ENCODE data around the gene DLG2. TPM values are rescaled to one million over a fixed set of nuclear protein-coding genes. Genes with fewer than 3 reads are reported as not detected.

DLG2 gene
- polyA plus RNA-seq, 1 experiment, result 0.68 TPM

DNA sequence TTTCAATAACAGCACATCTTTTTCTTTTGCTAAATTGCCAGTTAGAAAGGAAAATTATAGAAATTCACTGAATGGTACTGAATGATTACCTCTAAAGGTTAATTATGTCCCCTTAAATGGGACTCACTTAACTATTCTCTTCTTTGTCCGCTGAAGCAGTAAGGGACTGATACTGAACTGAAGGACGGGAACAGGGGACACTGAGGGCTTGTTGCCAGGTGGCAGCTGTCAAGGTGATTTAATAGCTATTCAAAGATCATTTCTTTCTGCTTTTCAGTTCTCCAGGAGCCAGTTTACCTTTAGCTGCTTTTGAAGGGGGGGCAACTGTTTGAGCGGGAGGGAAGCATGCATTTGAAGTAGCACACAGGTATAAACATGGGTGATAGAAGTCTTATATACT lies 2015.5 kb downstream of the DLG2 start:
- CTCF ChIA-PET, result no interaction called here

DNA sequence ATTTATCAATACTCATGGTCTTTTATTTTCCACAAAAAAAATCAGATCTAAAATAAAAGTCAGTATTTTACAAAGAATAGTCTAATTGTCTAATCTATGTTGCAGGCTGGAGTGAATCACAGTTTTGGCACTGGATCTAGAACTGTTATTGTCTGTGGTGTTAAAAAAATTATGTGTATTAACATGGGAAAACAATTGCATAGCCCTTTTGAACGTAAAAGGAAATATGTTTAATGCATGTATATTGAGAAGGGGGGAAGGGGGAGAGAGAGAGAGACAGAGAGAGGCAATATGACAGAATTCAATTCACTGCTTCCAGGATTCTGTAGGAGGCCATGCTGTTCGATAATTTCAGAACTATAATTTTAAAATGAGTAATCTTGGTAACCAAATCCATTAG lies 2016.1 kb downstream of the DLG2 start:
- Histone ChIP-seq H3K27ac (ENCODE audit: low read depth, low read length) (no peak overlapping the region), H3K9me3 (ENCODE audit: control insufficient read depth, insufficient read depth, low read length) (no peaks in the 10 kb centered on the region), H3K4me3 (ENCODE audit: low read depth, low read length) (no peak overlapping the region), H3K27me3 (ENCODE audit: control insufficient read depth, insufficient read depth, low read length) (no peaks in the 10 kb centered on the region)
- TF ChIP-seq, protein P1, sequence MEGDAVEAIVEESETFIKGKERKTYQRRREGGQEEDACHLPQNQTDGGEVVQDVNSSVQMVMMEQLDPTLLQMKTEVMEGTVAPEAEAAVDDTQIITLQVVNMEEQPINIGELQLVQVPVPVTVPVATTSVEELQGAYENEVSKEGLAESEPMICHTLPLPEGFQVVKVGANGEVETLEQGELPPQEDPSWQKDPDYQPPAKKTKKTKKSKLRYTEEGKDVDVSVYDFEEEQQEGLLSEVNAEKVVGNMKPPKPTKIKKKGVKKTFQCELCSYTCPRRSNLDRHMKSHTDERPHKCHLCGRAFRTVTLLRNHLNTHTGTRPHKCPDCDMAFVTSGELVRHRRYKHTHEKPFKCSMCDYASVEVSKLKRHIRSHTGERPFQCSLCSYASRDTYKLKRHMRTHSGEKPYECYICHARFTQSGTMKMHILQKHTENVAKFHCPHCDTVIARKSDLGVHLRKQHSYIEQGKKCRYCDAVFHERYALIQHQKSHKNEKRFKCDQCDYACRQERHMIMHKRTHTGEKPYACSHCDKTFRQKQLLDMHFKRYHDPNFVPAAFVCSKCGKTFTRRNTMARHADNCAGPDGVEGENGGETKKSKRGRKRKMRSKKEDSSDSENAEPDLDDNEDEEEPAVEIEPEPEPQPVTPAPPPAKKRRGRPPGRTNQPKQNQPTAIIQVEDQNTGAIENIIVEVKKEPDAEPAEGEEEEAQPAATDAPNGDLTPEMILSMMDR (IDR thresholded peaks at IDR 0.05; ENCODE audit: low read depth, low read length), result no peak
- ChIA-PET POLR2A (no interaction called here), CTCF (no interaction called here)
- DNase-seq (ENCODE audit: low read depth, low spot score), result no peak

More for the DNA sequence above, 2015.5 kb downstream of the DLG2 start:
- Histone ChIP-seq H3K9me3 (ENCODE audit: control insufficient read depth, insufficient read depth, low read length) (no peaks in the 10 kb centered on the region), H3K4me3 (ENCODE audit: low read depth, low read length) (no peak overlapping the region), H3K27me3 (ENCODE audit: control insufficient read depth, insufficient read depth, low read length) (no peaks in the 10 kb centered on the region), H3K27ac (ENCODE audit: low read depth, low read length) (no peak overlapping the region)
- TF ChIP-seq, protein P1 (IDR thresholded peaks at IDR 0.05; ENCODE audit: low read depth, low read length), result no peak
- POLR2A ChIA-PET, result no interaction called here
- DNase-seq (ENCODE audit: low read depth, low spot score), result no peak

DNA sequence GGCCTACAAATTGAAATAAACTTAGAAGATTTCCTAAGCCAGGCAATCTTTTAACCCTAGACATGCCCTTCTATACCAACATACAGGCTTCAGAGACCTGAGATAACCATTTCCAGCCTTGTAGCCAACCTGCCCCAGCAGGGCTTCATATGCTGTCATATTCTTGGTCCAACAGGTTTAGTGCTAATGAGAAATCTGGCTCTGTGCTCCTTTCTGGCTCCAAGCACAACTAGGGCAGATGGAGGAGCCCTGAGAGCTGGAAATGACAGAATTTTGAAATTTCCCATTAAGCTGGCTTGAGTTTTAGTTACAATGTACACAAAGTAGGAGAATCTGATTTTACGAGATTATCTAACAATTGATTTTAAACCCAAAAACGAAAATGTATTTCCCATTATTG lies 2018.0 kb downstream of the DLG2 start:
- ChIA-PET CTCF (no interaction called here), POLR2A (no interaction called here)
- H3K27ac ChIP-seq (ENCODE audit: low read depth, low read length), result no peak overlapping the region
- TF ChIP-seq, protein P1 (IDR thresholded peaks at IDR 0.05; ENCODE audit: low read depth, low read length), result no peak
- no peaks in the 10 kb centered on the region for H3K27me3 ChIP-seq (ENCODE audit: control insufficient read depth, insufficient read depth, low read length)
- no peak for DNase-seq (ENCODE audit: low read depth, low spot score)
- H3K4me3 ChIP-seq (ENCODE audit: low read depth, low read length), result no peak overlapping the region
- H3K9me3 ChIP-seq (ENCODE audit: control insufficient read depth, insufficient read depth, low read length), result no peaks in the 10 kb centered on the region

DNA sequence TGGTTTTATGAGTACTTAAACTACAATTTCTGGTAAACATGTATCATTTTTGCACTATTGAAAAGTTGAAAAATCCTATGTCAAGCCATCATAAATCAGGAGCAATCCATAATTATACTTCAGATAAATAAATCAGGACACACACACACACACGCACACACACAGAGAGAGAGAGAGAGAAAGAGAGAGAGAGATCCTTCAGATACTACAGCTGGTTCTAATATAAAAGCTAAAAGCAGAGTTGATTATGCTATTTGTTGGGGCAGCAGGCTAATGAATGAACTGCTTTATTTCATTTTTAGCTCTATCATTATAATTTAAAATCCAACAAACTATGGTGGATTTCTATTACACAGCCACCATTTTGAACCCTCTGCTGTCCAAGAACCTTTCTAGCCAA lies 2018.6 kb downstream of the DLG2 start:
- H3K27ac ChIP-seq (ENCODE audit: low read depth, low read length), result no peak overlapping the region
- H3K9me3 ChIP-seq (ENCODE audit: control insufficient read depth, insufficient read depth, low read length), result no peaks in the 10 kb centered on the region
- no peak for DNase-seq (ENCODE audit: low read depth, low spot score)
- no peaks in the 10 kb centered on the region for H3K27me3 ChIP-seq (ENCODE audit: control insufficient read depth, insufficient read depth, low read length)
- no peak overlapping the region for H3K4me3 ChIP-seq (ENCODE audit: low read depth, low read length)
- TF ChIP-seq, protein P1 (IDR thresholded peaks at IDR 0.05; ENCODE audit: low read depth, low read length), result no peak
- POLR2A ChIA-PET, result no interaction called here
- CTCF ChIA-PET, result no interaction called here

DNA sequence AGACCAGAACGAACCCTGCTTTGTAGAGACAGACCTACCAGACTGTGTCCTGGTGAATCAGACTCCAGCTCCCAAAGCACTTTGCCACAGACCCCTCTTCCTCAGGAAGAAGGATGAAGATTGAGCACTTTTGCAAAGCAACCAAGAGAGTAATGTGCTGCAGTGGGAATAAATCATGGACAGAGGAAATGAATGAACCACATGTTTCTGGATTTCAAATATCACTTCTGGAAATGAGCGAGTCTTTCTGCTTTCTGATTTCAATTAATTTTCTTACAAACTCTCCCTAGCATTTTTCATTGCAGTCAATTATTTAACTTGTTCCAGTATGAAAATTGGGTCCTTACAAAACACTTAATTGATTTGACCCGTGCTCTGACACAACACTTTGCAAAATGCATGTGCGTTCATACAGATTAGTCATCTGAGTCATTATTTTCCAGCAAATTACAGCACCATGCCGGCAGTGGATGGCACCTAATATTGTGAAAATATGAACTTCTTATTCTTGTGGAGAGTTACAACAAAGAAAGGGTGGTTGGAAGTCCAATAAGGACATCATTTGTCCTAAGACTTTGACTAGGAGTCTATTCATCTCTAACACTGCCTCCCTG lies 2025.1 kb downstream of the DLG2 start:
- H3K27me3 ChIP-seq (ENCODE audit: control insufficient read depth, insufficient read depth, low read length), result no peaks in the 10 kb centered on the region
- no peak for DNase-seq (ENCODE audit: low read depth, low spot score)
- TF ChIP-seq, protein P1 (IDR thresholded peaks at IDR 0.05; ENCODE audit: low read depth, low read length), result no peak
- no peaks in the 10 kb centered on the region for H3K9me3 ChIP-seq (ENCODE audit: control insufficient read depth, insufficient read depth, low read length)
- no peak overlapping the region for H3K27ac ChIP-seq (ENCODE audit: low read depth, low read length)
- H3K4me3 ChIP-seq (ENCODE audit: low read depth, low read length), result no peak overlapping the region
- POLR2A ChIA-PET, result no interaction called here
- CTCF ChIA-PET, result no interaction called here
